Right lobe of liver (tissue), 4 donors: ENCODE results near the gene PRSS38.
"Not testable (repeated sequence)": the region's sequence is repeated elsewhere in the genome, so short reads cannot be mapped to it uniquely, and the experiment has no call there.

ENCODE experiments used
- POLR2A ChIP-seq: fragments of 450-650 bp; IDR thresholded peaks from one replicate; pipeline ENCODE4 v1.6.1; 2017; ENCODE audit warnings: antibody characterized with exemption, mild to moderate bottlenecking
- TF ChIP-seq, protein P1 (sequence below), 4 donors: fragments of 200-600 bp in 3 of 4; fragments of 450-650 bp in 1 of 4; IDR thresholded peaks; one replicate each; pipeline versions ENCODE4 v1.5.1 to v1.8.0; 2016 to 2022; ENCODE audit warnings: antibody characterized with exemption in 4 of 4, mild to moderate bottlenecking in 2 of 4
- donor health status: DM: no; HTN: no; CAD: no.
- donor health status: DM: no; HTN: no; CAD: no.
- donor health status: DM: no; HTN: yes; CAD: no.

- TF ChIP-seq POLR2A = not testable (repeated sequence)
- TF ChIP-seq, protein P1, sequence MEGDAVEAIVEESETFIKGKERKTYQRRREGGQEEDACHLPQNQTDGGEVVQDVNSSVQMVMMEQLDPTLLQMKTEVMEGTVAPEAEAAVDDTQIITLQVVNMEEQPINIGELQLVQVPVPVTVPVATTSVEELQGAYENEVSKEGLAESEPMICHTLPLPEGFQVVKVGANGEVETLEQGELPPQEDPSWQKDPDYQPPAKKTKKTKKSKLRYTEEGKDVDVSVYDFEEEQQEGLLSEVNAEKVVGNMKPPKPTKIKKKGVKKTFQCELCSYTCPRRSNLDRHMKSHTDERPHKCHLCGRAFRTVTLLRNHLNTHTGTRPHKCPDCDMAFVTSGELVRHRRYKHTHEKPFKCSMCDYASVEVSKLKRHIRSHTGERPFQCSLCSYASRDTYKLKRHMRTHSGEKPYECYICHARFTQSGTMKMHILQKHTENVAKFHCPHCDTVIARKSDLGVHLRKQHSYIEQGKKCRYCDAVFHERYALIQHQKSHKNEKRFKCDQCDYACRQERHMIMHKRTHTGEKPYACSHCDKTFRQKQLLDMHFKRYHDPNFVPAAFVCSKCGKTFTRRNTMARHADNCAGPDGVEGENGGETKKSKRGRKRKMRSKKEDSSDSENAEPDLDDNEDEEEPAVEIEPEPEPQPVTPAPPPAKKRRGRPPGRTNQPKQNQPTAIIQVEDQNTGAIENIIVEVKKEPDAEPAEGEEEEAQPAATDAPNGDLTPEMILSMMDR (IDR thresholded peaks at IDR 0.05) = not testable (repeated sequence)
Measured at GRCh38 chr1:227877810-227878209, 62.3 kb downstream of the PRSS38 start.
